PFSK-1 (cell line): ENCODE results near the gene ADGRA1.

Source experiments
- FOXP2 ChIP-seq: optimal IDR thresholded peaks from 2 replicates; pipeline ENCODE3; 2011; ENCODE audit warnings: borderline replicate concordance, control low read depth, inconsistent platforms; ENCODE audit not compliant: insufficient read depth; ENCODE audit errors: extremely low read length, extremely low read depth
- POLR2AphosphoS5 ChIP-seq: IDR thresholded peaks from 2 replicates; pipeline ENCODE4 v1.6.1; 2012; ENCODE audit warnings: low read depth, mild to moderate bottlenecking, control low read depth, low read length, moderate library complexity
- SIN3A ChIP-seq: IDR thresholded peaks from 2 replicates; pipeline ENCODE4 v1.6.1; 2012; ENCODE audit warnings: mild to moderate bottlenecking, low read length, moderate library complexity, borderline replicate concordance; ENCODE audit not compliant: insufficient read depth
- TAF1 ChIP-seq: IDR thresholded peaks from 2 replicates; pipeline ENCODE4 v1.6.1; 2012; ENCODE audit warnings: low read length, control low read depth, borderline replicate concordance; ENCODE audit not compliant: insufficient read depth
- TF ChIP-seq, protein P1 (sequence below), 2 experiments: IDR thresholded peaks; 2 replicates each; pipeline versions ENCODE4 v1.6.1 to v1.8.0; 2011 to 2012; ENCODE audit warnings: low read depth in 2 of 2, low read length in 2 of 2, control low read depth in 1 of 2, inconsistent platforms in 1 of 2, mild to moderate bottlenecking in 1 of 2, moderate library complexity in 1 of 2; ENCODE audit not compliant: insufficient read depth in 1 of 2

DNA sequence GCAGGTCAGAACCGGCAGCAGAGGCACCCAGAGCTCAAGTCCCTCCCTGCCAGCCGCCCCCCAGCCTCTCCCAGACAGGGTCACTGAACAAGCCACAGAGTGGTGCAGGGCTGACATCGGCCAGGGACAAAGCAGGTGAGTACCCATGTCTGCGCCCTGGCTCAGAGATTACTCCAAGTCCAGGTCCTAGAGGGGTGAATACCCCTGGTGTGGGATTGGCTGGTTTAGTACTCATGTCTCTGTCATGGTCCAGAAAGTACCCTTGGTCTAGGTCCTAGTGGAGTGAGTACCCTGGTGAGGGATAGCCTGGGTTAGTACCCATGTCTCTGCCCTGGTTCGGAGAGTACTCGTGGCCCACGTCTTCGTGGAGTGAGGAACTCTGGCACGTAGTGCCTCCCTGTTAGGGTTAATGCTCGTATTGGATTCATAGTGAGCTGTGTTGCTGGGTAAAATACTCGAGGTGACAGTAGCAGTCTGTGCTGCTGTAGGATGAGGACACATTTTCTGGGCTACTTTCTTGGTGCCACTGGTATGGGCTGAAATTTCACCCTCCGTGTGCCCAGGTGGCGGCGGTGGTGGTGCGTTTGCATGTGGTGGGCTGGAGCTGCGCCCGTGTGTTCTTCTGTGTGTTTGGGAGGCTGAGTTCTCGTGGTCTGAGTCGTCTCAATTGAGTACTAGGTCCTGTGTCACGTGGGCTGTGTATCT lies 46.8 kb downstream of the ADGRA1 start:
- TF ChIP-seq SIN3A (no peak), POLR2AphosphoS5 (no peak), TAF1 (no peak), FOXP2 (no peak)
- TF ChIP-seq, protein P1, sequence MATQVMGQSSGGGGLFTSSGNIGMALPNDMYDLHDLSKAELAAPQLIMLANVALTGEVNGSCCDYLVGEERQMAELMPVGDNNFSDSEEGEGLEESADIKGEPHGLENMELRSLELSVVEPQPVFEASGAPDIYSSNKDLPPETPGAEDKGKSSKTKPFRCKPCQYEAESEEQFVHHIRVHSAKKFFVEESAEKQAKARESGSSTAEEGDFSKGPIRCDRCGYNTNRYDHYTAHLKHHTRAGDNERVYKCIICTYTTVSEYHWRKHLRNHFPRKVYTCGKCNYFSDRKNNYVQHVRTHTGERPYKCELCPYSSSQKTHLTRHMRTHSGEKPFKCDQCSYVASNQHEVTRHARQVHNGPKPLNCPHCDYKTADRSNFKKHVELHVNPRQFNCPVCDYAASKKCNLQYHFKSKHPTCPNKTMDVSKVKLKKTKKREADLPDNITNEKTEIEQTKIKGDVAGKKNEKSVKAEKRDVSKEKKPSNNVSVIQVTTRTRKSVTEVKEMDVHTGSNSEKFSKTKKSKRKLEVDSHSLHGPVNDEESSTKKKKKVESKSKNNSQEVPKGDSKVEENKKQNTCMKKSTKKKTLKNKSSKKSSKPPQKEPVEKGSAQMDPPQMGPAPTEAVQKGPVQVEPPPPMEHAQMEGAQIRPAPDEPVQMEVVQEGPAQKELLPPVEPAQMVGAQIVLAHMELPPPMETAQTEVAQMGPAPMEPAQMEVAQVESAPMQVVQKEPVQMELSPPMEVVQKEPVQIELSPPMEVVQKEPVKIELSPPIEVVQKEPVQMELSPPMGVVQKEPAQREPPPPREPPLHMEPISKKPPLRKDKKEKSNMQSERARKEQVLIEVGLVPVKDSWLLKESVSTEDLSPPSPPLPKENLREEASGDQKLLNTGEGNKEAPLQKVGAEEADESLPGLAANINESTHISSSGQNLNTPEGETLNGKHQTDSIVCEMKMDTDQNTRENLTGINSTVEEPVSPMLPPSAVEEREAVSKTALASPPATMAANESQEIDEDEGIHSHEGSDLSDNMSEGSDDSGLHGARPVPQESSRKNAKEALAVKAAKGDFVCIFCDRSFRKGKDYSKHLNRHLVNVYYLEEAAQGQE (IDR thresholded peaks at IDR 0.05; ENCODE audit: insufficient read depth in 1 of 2, low read depth in 2 of 2, low read length in 2 of 2): no peak
